H1 (cell line): Measurements from ENCODE around the gene COA5. TPM values are rescaled to one million over a fixed set of nuclear protein-coding genes. Genes with fewer than 3 reads are reported as not detected.

ENCODE experiments used
- CTCF ChIA-PET: fragments of 300-600 bp; sonication (Branson Sonifier 250); formaldehyde crosslinking; loops from one replicate; lab custom pipeline; 2021; ENCODE audit not compliant: partially characterized antibody; lab: Charles Lee
- POLR2A ChIA-PET: fragments of 300-600 bp; sonication (Branson Sonifier 250); formaldehyde crosslinking; loops from one replicate; lab custom pipeline; 2021; ENCODE audit warnings: inconsistent platforms; ENCODE audit not compliant: partially characterized antibody; lab: Charles Lee
- DNase-seq, 2 experiments: peaks; one replicate each; pipeline versions ENCODE4 v3.0.0 to v3.0.0-alpha.2; 2010 to 2022; ENCODE audit warnings: low spot score in 2 of 2, low read depth in 1 of 2, mixed read lengths in 1 of 2
- FAIRE-seq: peaks from 2 replicates; lab custom pipeline; 2011; peaks lifted over from hg19 to GRCh38; lab: Jason Lieb, UNC
- H2AFZ ChIP-seq: 2 replicates; pipeline ENCODE4 v1.8.1; 2012; ENCODE audit warnings: low read length, inconsistent platforms
- H2AK5ac ChIP-seq: 2 replicates; pipeline ENCODE4 v1.6.1; 2013; ENCODE audit warnings: low read depth, low read length
- H2BK120ac ChIP-seq: replicated peaks from 2 replicates; pipeline ENCODE3; 2013; ENCODE audit warnings: low read depth, low read length, inconsistent platforms
- H2BK12ac ChIP-seq: 2 replicates; pipeline ENCODE4 v1.6.1; 2013; ENCODE audit warnings: low read depth, low read length
- H2BK15ac ChIP-seq: 2 replicates; pipeline ENCODE4 v1.6.1; 2013; ENCODE audit warnings: low read length
- H2BK20ac ChIP-seq: 2 replicates; pipeline ENCODE4 v1.6.1; 2013; ENCODE audit warnings: low read length
- H2BK5ac ChIP-seq: 2 replicates; pipeline ENCODE4 v1.6.1; 2013; ENCODE audit warnings: low read depth, low read length
- H3K14ac ChIP-seq: 2 replicates; pipeline ENCODE4 v1.6.1; 2013; ENCODE audit warnings: inconsistent platforms; ENCODE audit not compliant: insufficient read length
- H3K18ac ChIP-seq: 2 replicates; pipeline ENCODE4 v1.6.1; 2013; ENCODE audit warnings: low read length; ENCODE audit errors: extremely low read depth
- H3K23ac ChIP-seq: 2 replicates; pipeline ENCODE4 v1.6.1; 2013; ENCODE audit warnings: inconsistent platforms; ENCODE audit not compliant: insufficient read length
- H3K23me2 ChIP-seq: 2 replicates; pipeline ENCODE4 v1.6.1; 2013; ENCODE audit warnings: low read depth, low read length
- H3K27ac ChIP-seq: 2 replicates; pipeline ENCODE4 v1.6.1; 2011; ENCODE audit warnings: low read depth, low read length, inconsistent platforms
- H3K27me3 ChIP-seq, 4 experiments: replicated peaks in 1 of 4; 1 replicate in 1 of 4; 2 replicates in 3 of 4; pipeline versions ENCODE4 v1.6.1 to v1.8.1; 2011 to 2013; ENCODE audit warnings: low read length in 3 of 4, mild to moderate bottlenecking in 3 of 4, inconsistent platforms in 2 of 4, mixed read lengths in 2 of 4, moderate library complexity in 1 of 4; ENCODE audit not compliant: control insufficient read depth in 3 of 4, insufficient read depth in 3 of 4; ENCODE audit errors: extremely low read depth in 1 of 4
- H3K36me3 ChIP-seq, 4 experiments: 2 replicates each; pipeline versions ENCODE4 v1.6.1 to v1.8.1; 2011 to 2013; ENCODE audit warnings: mild to moderate bottlenecking in 4 of 4, low read length in 3 of 4, moderate library complexity in 2 of 4, control low read depth in 1 of 4, inconsistent platforms in 1 of 4; ENCODE audit not compliant: insufficient read depth in 4 of 4, control insufficient read depth in 2 of 4
- H3K4ac ChIP-seq: replicated peaks from 2 replicates; pipeline ENCODE3; 2013; ENCODE audit warnings: low read length, low read depth, mixed read lengths, inconsistent platforms; ENCODE audit not compliant: insufficient read length
- H3K4me1 ChIP-seq, 4 experiments: replicated peaks in 1 of 4; 1 replicate in 1 of 4; 2 replicates in 3 of 4; pipeline versions ENCODE4 v1.6.1 to v1.8.1; 2011 to 2013; ENCODE audit warnings: low read length in 3 of 4, inconsistent platforms in 2 of 4, mixed read lengths in 1 of 4; ENCODE audit not compliant: insufficient read depth in 4 of 4, control insufficient read depth in 3 of 4
- H3K4me2 ChIP-seq, 2 experiments: 2 replicates each; pipeline versions ENCODE4 v1.6.1 to v1.8.1; 2011 to 2013; ENCODE audit warnings: low read depth in 2 of 2, low read length in 2 of 2, control low read depth in 1 of 2, inconsistent platforms in 1 of 2, mild to moderate bottlenecking in 1 of 2; ENCODE audit not compliant: insufficient read depth in 1 of 2
- H3K4me3 ChIP-seq, 4 experiments: fragments of 200-600, 300-600 bp in 1 of 4; sonication (generic), shearing (Covaris generic), sonication (Bioruptor Twin) in 1 of 4; 2 replicates each; pipeline versions ENCODE4 v1.5.1 to v1.8.1; 2011 to 2016; ENCODE audit warnings: low read length in 4 of 4, low read depth in 3 of 4, control low read depth in 2 of 4, inconsistent platforms in 2 of 4, mild to moderate bottlenecking in 2 of 4, mixed read lengths in 1 of 4, moderate library complexity in 1 of 4; ENCODE audit not compliant: insufficient read depth in 2 of 4; ENCODE audit errors: extremely low read depth in 1 of 4
- H3K56ac ChIP-seq: replicated peaks from 2 replicates; pipeline ENCODE3; 2013; ENCODE audit warnings: low read depth, mild to moderate bottlenecking, mixed read lengths, low read length, inconsistent platforms; ENCODE audit not compliant: insufficient read length
- H3K79me1 ChIP-seq: 2 replicates; pipeline ENCODE4 v1.6.1; 2013; ENCODE audit warnings: low read depth, low read length, control low read depth
- H3K79me2 ChIP-seq, 2 experiments: 2 replicates each; pipeline versions ENCODE4 v1.6.1 to v1.8.1; 2012 to 2013; ENCODE audit warnings: low read length in 2 of 2, mild to moderate bottlenecking in 2 of 2, inconsistent platforms in 1 of 2; ENCODE audit not compliant: insufficient read depth in 2 of 2, control insufficient read depth in 1 of 2
- H3K9ac ChIP-seq, 4 experiments: replicated peaks in 1 of 4; 1 replicate in 1 of 4; 2 replicates in 3 of 4; pipeline versions ENCODE4 v1.6.1 to v1.8.1; 2011 to 2013; ENCODE audit warnings: low read depth in 3 of 4, low read length in 3 of 4, control low read depth in 2 of 4, mild to moderate bottlenecking in 2 of 4, moderate library complexity in 2 of 4, inconsistent platforms in 1 of 4; ENCODE audit errors: extremely low read depth in 1 of 4
- H3K9me3 ChIP-seq, 2 experiments: 2 replicates each; pipeline versions ENCODE4 v1.6.1 to v1.8.1; 2012 to 2013; ENCODE audit warnings: mild to moderate bottlenecking in 2 of 2, moderate library complexity in 2 of 2, control low read depth in 1 of 2, inconsistent platforms in 1 of 2, low read depth in 1 of 2, low read length in 1 of 2, mixed read lengths in 1 of 2; ENCODE audit not compliant: insufficient read depth in 2 of 2
- H4K20me1 ChIP-seq, 2 experiments: replicated peaks in 1 of 2; 2 replicates each; pipeline versions ENCODE3 to v1.8.1; 2011 to 2013; ENCODE audit warnings: inconsistent platforms in 2 of 2, low read length in 2 of 2, mild to moderate bottlenecking in 1 of 2; ENCODE audit not compliant: insufficient read depth in 2 of 2, control insufficient read depth in 1 of 2
- H4K5ac ChIP-seq: 2 replicates; pipeline ENCODE4 v1.6.1; 2013; ENCODE audit warnings: low read length, low read depth, mixed read lengths, inconsistent platforms; ENCODE audit not compliant: insufficient read length
- H4K8ac ChIP-seq: 2 replicates; pipeline ENCODE4 v1.8.0; 2013; ENCODE audit warnings: mild to moderate bottlenecking, moderate library complexity, low read length, inconsistent platforms; ENCODE audit not compliant: insufficient read depth; ENCODE audit errors: extremely low read depth
- H4K91ac ChIP-seq: replicated peaks from 2 replicates; pipeline ENCODE3; 2013; ENCODE audit warnings: low read length, mixed read lengths, inconsistent platforms; ENCODE audit not compliant: insufficient read length
- CEBPB ChIP-seq: IDR thresholded peaks from 2 replicates; pipeline ENCODE4 v1.6.1; 2012; ENCODE audit warnings: low read depth, low read length
- CREB1 ChIP-seq: IDR thresholded peaks from 2 replicates; pipeline ENCODE4 v1.6.1; 2012; ENCODE audit warnings: inconsistent platforms
- GTF2F1 ChIP-seq: IDR thresholded peaks from 2 replicates; pipeline ENCODE4 v1.6.1; 2012; ENCODE audit warnings: low read depth, low read length, improper control_type of control experiment, borderline replicate concordance
- HDAC2 ChIP-seq, 2 experiments: fragments of 300-600 bp in 1 of 2; sonication (generic) in 1 of 2; IDR thresholded peaks; 2 replicates each; pipeline ENCODE4 v1.6.1; 2011 to 2012; ENCODE audit warnings: low read depth in 2 of 2, low read length in 2 of 2, mild to moderate bottlenecking in 2 of 2, moderate library complexity in 2 of 2, borderline replicate concordance in 1 of 2, inconsistent platforms in 1 of 2
- KDM5A ChIP-seq: fragments of 200-600 bp; IDR thresholded peaks from 2 replicates; pipeline ENCODE4 v1.7.1; 2012; ENCODE audit warnings: mild to moderate bottlenecking, low read length, inconsistent platforms, mixed read lengths
- POLR2AphosphoS5 ChIP-seq: IDR thresholded peaks from 2 replicates; pipeline ENCODE4 v1.6.1; 2011; ENCODE audit warnings: low read depth, low read length
- SAP30 ChIP-seq: fragments of 300-600 bp; sonication (generic); IDR thresholded peaks from 2 replicates; pipeline ENCODE4 v1.7.1; 2012; ENCODE audit warnings: low read length, moderate library complexity, mild to moderate bottlenecking, inconsistent platforms; ENCODE audit not compliant: insufficient read depth, insufficient replicate concordance
- WGBS, 2 experiments: shearing (Covaris generic) in 1 of 2; methylation state at CpG; one replicate each; pipeline versions ENCODE4 v1.1.6 to v1.1.7; 2013 to 2015; ENCODE audit warnings: low lambda C conversion rate in 2 of 2, mixed read lengths in 2 of 2, inconsistent platforms in 1 of 2, low coverage in 1 of 2, missing lambda C conversion rate in 1 of 2; ENCODE audit not compliant: insufficient replicate concordance in 2 of 2, insufficient coverage in 1 of 2, insufficient read length in 1 of 2; ENCODE audit errors: extremely low coverage in 1 of 2, missing lambda C conversion rate in 1 of 2; 5-methylcytosine and 5-hydroxymethylcytosine counted together
- polyA plus RNA-seq, 7 experiments: library from polyadenylated mRNA; depleted of rRNA in 3 of 7; stranded (reverse) in 5 of 7; unstranded in 2 of 7; fragments of >200 nt in 5 of 7; fragments of 200-250 nt in 2 of 7; gene quantifications; 1 replicate in 5 of 7; 2 replicates in 1 of 7; 4 replicates in 1 of 7; pipeline versions ENCODE4 v1.2.1 to v1.2.3, GENCODE V29; 2011 to 2013; ENCODE audit warnings: missing spikeins in 2 of 7, mixed read lengths in 2 of 7
- total RNA-seq: library from RNA; stranded (reverse); fragmentation: NEBNext Ultra II Directional; extraction: Animal tissue kit (Norgen Biotek cat#: 25700); gene quantifications from 2 replicates; pipeline ENCODE4 v1.2.1, GENCODE V29; 2021
- TF ChIP-seq, protein P1 (sequence below), 3 experiments: IDR thresholded peaks; 1 replicate in 2 of 3; 2 replicates in 1 of 3; pipeline versions ENCODE4 v1.5.1 to v1.6.1; 2011; ENCODE audit warnings: low read length in 3 of 3, mild to moderate bottlenecking in 3 of 3, inconsistent platforms in 2 of 3, low read depth in 1 of 3, moderate library complexity in 1 of 3; ENCODE audit not compliant: insufficient read depth in 1 of 3; ENCODE audit errors: control extremely low read depth in 1 of 3
- TF ChIP-seq, protein P2 (sequence below): IDR thresholded peaks from 2 replicates; pipeline ENCODE4 v1.6.1; 2012; ENCODE audit warnings: inconsistent platforms

COA5 gene
- total and polyA plus RNA-seq, 2 of the 8 experiments (the other 6 are each of a cell fraction or from before 2014, with no cell fraction given) = 20.3 to 24.7 TPM

DNA sequence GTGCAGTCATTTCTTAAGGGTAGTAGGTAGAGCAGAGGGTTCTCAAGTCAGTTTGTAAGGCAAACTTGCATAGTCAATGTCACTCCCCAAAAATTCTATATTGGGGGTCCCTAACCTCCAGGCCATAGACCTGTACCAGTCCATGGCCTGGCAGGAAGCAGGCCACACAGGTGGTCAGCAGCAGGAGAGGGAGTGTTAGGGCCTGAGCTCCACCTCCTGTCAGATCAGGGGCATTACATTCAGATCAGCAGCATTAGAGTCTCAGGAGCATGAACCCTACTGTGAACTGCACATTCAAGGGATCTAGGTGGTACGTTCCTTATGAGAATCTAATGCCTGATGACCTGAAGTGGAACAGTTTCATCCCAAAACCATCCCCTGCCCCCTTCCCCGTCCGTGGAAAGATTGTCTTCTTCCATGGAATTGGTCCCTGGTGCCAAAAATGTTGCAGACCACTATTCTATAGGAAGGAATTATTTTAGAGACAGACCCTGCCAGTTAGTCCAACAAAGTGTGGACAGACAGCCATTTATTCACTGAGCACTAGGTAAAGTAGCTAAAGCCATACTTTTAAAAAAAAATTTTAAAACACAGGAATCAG, 6.7 kb downstream of the COA5 start:
- Histone ChIP-seq H3K27ac (no peak overlapping the region), H3K4me2 (no peak overlapping the region), H3K79me2 (peaks cover 8 to 20% of the 10 kb centered on the region in 2 experiments), H3K27me3 (no peaks in the 10 kb centered on the region), H2BK120ac (no peak overlapping the region), H2AK5ac (no peak overlapping the region), H3K23ac (no peak overlapping the region), H3K4me3 (no peak overlapping the region), H2BK20ac (no peak overlapping the region), H3K23me2 (no peaks in the 10 kb centered on the region; the same call in 1 of the 2 replicates), H2BK12ac (no peak overlapping the region), H2AFZ (no peak overlapping the region), H4K91ac (no peak overlapping the region), H4K20me1 (peaks cover 0 to 6% of the 10 kb centered on the region in 2 experiments), H3K4ac (no peak overlapping the region), H3K4me1 (0 out of 7 replicates have a peak, but pooled peaks cover 0 to 2% (median 0%) of the 10 kb centered on the region in 4 experiments), H4K5ac (no peak overlapping the region), H3K14ac (no peak overlapping the region), H3K9me3 (no peaks in the 10 kb centered on the region), H2BK5ac (no peak overlapping the region), H3K36me3 (peaks cover 3 to 24% (median 14%) of the 10 kb centered on the region in 4 experiments; a peak in 7 of 8 replicates), H3K56ac (no peak overlapping the region), H3K79me1 (no peaks in the 10 kb centered on the region; the same call in 1 of the 2 replicates), H2BK15ac (no peak overlapping the region), H3K18ac (no peak overlapping the region), H3K9ac (no peak overlapping the region), H4K8ac (no peak overlapping the region)
- ChIA-PET CTCF (interaction anchor here (0.6 to 1.9 kb wide), 12 partner anchors 13 to 464 kb away, joined by 3 to 11 read pairs (median 4); no protein-coding TSS in a partner anchor), POLR2A (interaction anchor here (0.5 to 1.0 kb wide), 2 partner anchors 33 to 390 kb away, joined by 3 to 4 read pairs; no protein-coding TSS in a partner anchor)
- 64% methylated on average over 3 of the region's 3 CpGs; no CpG with 5 or more reads in 1 of the 2 experiments for WGBS, 2 experiments
- DNase-seq = no peak
- peak; percentile 24 for FAIRE-seq
- TF ChIP-seq SAP30 (no peak), HDAC2 (IDR thresholded peaks at IDR 0.05; ENCODE audit: borderline replicate concordance in 1 of 2, low read depth in 2 of 2, low read length in 2 of 2) (no peak), KDM5A (no peak), CEBPB (no peak), GTF2F1 (no peak), CREB1 (no peak), POLR2AphosphoS5 (peak; percentile 77)
- TF ChIP-seq, protein P1, sequence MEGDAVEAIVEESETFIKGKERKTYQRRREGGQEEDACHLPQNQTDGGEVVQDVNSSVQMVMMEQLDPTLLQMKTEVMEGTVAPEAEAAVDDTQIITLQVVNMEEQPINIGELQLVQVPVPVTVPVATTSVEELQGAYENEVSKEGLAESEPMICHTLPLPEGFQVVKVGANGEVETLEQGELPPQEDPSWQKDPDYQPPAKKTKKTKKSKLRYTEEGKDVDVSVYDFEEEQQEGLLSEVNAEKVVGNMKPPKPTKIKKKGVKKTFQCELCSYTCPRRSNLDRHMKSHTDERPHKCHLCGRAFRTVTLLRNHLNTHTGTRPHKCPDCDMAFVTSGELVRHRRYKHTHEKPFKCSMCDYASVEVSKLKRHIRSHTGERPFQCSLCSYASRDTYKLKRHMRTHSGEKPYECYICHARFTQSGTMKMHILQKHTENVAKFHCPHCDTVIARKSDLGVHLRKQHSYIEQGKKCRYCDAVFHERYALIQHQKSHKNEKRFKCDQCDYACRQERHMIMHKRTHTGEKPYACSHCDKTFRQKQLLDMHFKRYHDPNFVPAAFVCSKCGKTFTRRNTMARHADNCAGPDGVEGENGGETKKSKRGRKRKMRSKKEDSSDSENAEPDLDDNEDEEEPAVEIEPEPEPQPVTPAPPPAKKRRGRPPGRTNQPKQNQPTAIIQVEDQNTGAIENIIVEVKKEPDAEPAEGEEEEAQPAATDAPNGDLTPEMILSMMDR (IDR thresholded peaks at IDR 0.05; ENCODE audit: control extremely low read depth in 1 of 3, insufficient read depth in 1 of 3, low read depth in 1 of 3, low read length in 3 of 3) = peak; percentile 69 to 81 (median 70)
- TF ChIP-seq, protein P2, sequence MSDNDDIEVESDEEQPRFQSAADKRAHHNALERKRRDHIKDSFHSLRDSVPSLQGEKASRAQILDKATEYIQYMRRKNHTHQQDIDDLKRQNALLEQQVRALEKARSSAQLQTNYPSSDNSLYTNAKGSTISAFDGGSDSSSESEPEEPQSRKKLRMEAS = no peak
